Osteocyte (in vitro differentiated cells): Measurements from ENCODE around the gene PPP1R1B. TPM values are rescaled to one million over a fixed set of nuclear protein-coding genes. Genes with fewer than 3 reads are reported as not detected.

Source experiments
- DNase-seq: peaks from one replicate; pipeline ENCODE4 v3.0.0; 2021; ENCODE audit warnings: mixed read lengths; ENCODE audit not compliant: unreplicated experiment; ENCODE audit errors: extremely low spot score
- H3K27ac Mint-ChIP-seq: one replicate; pipeline ENCODE4 v1.8.0; 2021; ENCODE audit warnings: mild to moderate bottlenecking, mixed read lengths; ENCODE audit not compliant: unreplicated experiment
- H3K27me3 Mint-ChIP-seq: one replicate; pipeline ENCODE4 v1.8.0; 2021; ENCODE audit warnings: mixed read lengths; ENCODE audit not compliant: unreplicated experiment
- H3K36me3 Mint-ChIP-seq: one replicate; pipeline ENCODE4 v1.8.0; 2021; ENCODE audit warnings: mixed read lengths; ENCODE audit not compliant: unreplicated experiment
- H3K4me1 Mint-ChIP-seq: one replicate; pipeline ENCODE4 v1.8.0; 2021; ENCODE audit warnings: mixed read lengths; ENCODE audit not compliant: unreplicated experiment
- H3K4me3 Mint-ChIP-seq: one replicate; pipeline ENCODE4 v1.8.0; 2021; ENCODE audit warnings: mild to moderate bottlenecking, moderate library complexity, mixed read lengths; ENCODE audit not compliant: unreplicated experiment
- H3K9me3 Mint-ChIP-seq: one replicate; pipeline ENCODE4 v1.8.0; 2021; ENCODE audit warnings: mixed read lengths; ENCODE audit not compliant: unreplicated experiment
- CTCF ChIP-seq: fragments of 200-600 bp; sonication (generic); IDR thresholded peaks from 2 replicates; pipeline ENCODE4 v1.5.0; 2021; ENCODE audit warnings: antibody characterized with exemption, mild to moderate bottlenecking, moderate library complexity
- total RNA-seq: library from RNA; stranded (reverse); gene quantifications from 2 replicates; pipeline ENCODE4 v1.2.1, GENCODE V29; 2021

The PPP1R1B gene
- total RNA-seq, 1 donor from 2014 or later = 4.5 TPM

- no peak for DNase-seq
- H3K4me3 Mint-ChIP-seq = no peak overlapping the region
- H3K27ac Mint-ChIP-seq = no peak overlapping the region
- H3K27me3 Mint-ChIP-seq = no peaks in the 10 kb centered on the region
- H3K36me3 Mint-ChIP-seq = no peaks in the 10 kb centered on the region
- no peak for TF ChIP-seq CTCF
- H3K9me3 Mint-ChIP-seq = no peaks in the 10 kb centered on the region
- peaks cover 56% of the 10 kb centered on the region for H3K4me1 Mint-ChIP-seq
These were observed 12.3 kb downstream of the PPP1R1B start for GRCh38 chr17:39639043-39639442.

GRCh38 chr17:39639566-39640458 lies 13.1 kb downstream of the PPP1R1B start:
- H3K27ac Mint-ChIP-seq = no peak overlapping the region
- peaks cover 53% of the 10 kb centered on the region for H3K4me1 Mint-ChIP-seq
- H3K27me3 Mint-ChIP-seq = no peaks in the 10 kb centered on the region
- TF ChIP-seq CTCF = no peak
- no peak overlapping the region for H3K4me3 Mint-ChIP-seq
- H3K9me3 Mint-ChIP-seq = no peaks in the 10 kb centered on the region
- no peak for DNase-seq
- H3K36me3 Mint-ChIP-seq = no peaks in the 10 kb centered on the region

- no peak for TF ChIP-seq CTCF
- DNase-seq = no peak
- H3K27me3 Mint-ChIP-seq = no peaks in the 10 kb centered on the region
- H3K9me3 Mint-ChIP-seq = no peaks in the 10 kb centered on the region
- H3K36me3 Mint-ChIP-seq = no peaks in the 10 kb centered on the region
- H3K4me1 Mint-ChIP-seq = peaks cover 53% of the 10 kb centered on the region
- H3K27ac Mint-ChIP-seq = no peak overlapping the region
- H3K4me3 Mint-ChIP-seq = no peak overlapping the region
These were observed 13.9 kb downstream of the PPP1R1B start for GRCh38 chr17:39640591-39641031.

- H3K4me1 Mint-ChIP-seq = peaks cover 53% of the 10 kb centered on the region
- H3K36me3 Mint-ChIP-seq = no peaks in the 10 kb centered on the region
These were observed 14.3 kb downstream of the PPP1R1B start for GRCh38 chr17:39641097-39641496.

More at GRCh38 chr17:39641097-39641496, 14.3 kb downstream of the PPP1R1B start:
- H3K9me3 Mint-ChIP-seq = no peaks in the 10 kb centered on the region
- no peak for DNase-seq
- no peaks in the 10 kb centered on the region for H3K27me3 Mint-ChIP-seq
- H3K4me3 Mint-ChIP-seq = no peak overlapping the region
- no peak overlapping the region for H3K27ac Mint-ChIP-seq
- no peak for TF ChIP-seq CTCF
